OCI-LY7 (cell line): Measurements from ENCODE around the gene PCSK7. TPM values are rescaled to one million over a fixed set of nuclear protein-coding genes. Genes with fewer than 3 reads are reported as not detected.

Experiments
- BruUV-seq: library from RNA; stranded (reverse); fragments of 400-500 nt; replicated peaks from 2 replicates; lab custom pipeline; 2021; lab: Mats Ljungman, UMichigan
- CTCF ChIA-PET: fragments of 300-600 bp; sonication (Branson Sonifier 250); formaldehyde crosslinking; loops from one replicate; lab custom pipeline; 2022; ENCODE audit warnings: antibody characterized with exemption; ENCODE audit not compliant: unreplicated experiment; lab: Charles Lee
- POLR2A ChIA-PET: fragments of 300-600 bp; sonication (Branson Sonifier 250); formaldehyde crosslinking; loops from one replicate; lab custom pipeline; 2022; ENCODE audit warnings: antibody characterized with exemption; lab: Charles Lee
- DNase-seq: peaks from one replicate; pipeline ENCODE4 v3.0.0-alpha.2; 2015; ENCODE audit warnings: low spot score
- H2AFZ ChIP-seq: fragments of 200-600 bp; sonication (generic), shearing (Covaris generic); 2 replicates; pipeline ENCODE4 v1.6.1; 2014; ENCODE audit warnings: mild to moderate bottlenecking, antibody characterized with exemption, low read length, moderate library complexity
- H3K27ac ChIP-seq: fragments of 200-600 bp; sonication (generic); 2 replicates; pipeline ENCODE4 v1.5.1; 2014; ENCODE audit warnings: mixed run types, low read depth, mild to moderate bottlenecking, moderate library complexity, low read length, inconsistent platforms; ENCODE audit not compliant: poor library complexity, severe bottlenecking
- H3K36me3 ChIP-seq: fragments of 200-600 bp; sonication (generic); 2 replicates; pipeline ENCODE4 v1.6.1; 2014; ENCODE audit warnings: mild to moderate bottlenecking, antibody characterized with exemption, low read length, moderate library complexity, mixed read lengths; ENCODE audit not compliant: insufficient read depth
- H3K4me1 ChIP-seq: fragments of 200-600 bp; sonication (generic); 2 replicates; pipeline ENCODE4 v1.5.1; 2014; ENCODE audit warnings: mild to moderate bottlenecking, low read length; ENCODE audit not compliant: insufficient read depth, poor library complexity, severe bottlenecking
- H3K4me2 ChIP-seq: fragments of 200-600 bp; sonication (generic); 2 replicates; pipeline ENCODE4 v1.6.1; 2014; ENCODE audit warnings: mild to moderate bottlenecking, low read length
- H3K4me3 ChIP-seq: fragments of 200-600 bp; sonication (generic); 2 replicates; pipeline ENCODE4 v1.5.1; 2014; ENCODE audit warnings: mild to moderate bottlenecking, low read depth, low read length; ENCODE audit not compliant: poor library complexity, severe bottlenecking
- H3K79me2 ChIP-seq: fragments of 200-600 bp; sonication (generic); 2 replicates; pipeline ENCODE4 v1.6.1; 2016; ENCODE audit warnings: low read depth, mild to moderate bottlenecking, low read length, moderate library complexity, mixed read lengths; ENCODE audit not compliant: insufficient read depth
- H3K9me2 ChIP-seq: fragments of 200-600 bp; sonication (generic); 2 replicates; pipeline ENCODE4 v1.6.1; 2016; ENCODE audit warnings: mild to moderate bottlenecking, low read length, mixed read lengths; ENCODE audit not compliant: insufficient read depth
- H3K9me3 ChIP-seq: fragments of 200-600 bp; sonication (generic); 2 replicates; pipeline ENCODE4 v1.6.1; 2014; ENCODE audit warnings: mild to moderate bottlenecking, mixed run types, low read length, mixed read lengths
- H4K20me1 ChIP-seq: fragments of 200-600 bp; sonication (generic); 2 replicates; pipeline ENCODE4 v1.6.1; 2014; ENCODE audit warnings: mild to moderate bottlenecking, antibody characterized with exemption, low read length, moderate library complexity, mixed read lengths; ENCODE audit not compliant: insufficient read depth
- EZH2phosphoT487 ChIP-seq: fragments of 200-600 bp; sonication (generic); IDR thresholded peaks from 2 replicates; pipeline ENCODE4 v1.6.1; 2018; ENCODE audit warnings: low read depth, borderline replicate concordance, mild to moderate bottlenecking, mixed run types, antibody characterized with exemption, low read length, moderate library complexity, mixed read lengths
- intact Hi-C: fragments of 100-400 bp; cut with micrococcal nuclease; formaldehyde crosslinking; loops from one replicate; pipeline ENCODE4 v1.10.0; 2022; ENCODE audit not compliant: unreplicated experiment
- total RNA-seq, 2 experiments: library from RNA; depleted of rRNA in 1 of 2; stranded (reverse); fragments of >200 nt in 1 of 2; shearing (Covaris generic) in 1 of 2; gene quantifications; 2 replicates each; pipeline ENCODE4 v1.2.3, GENCODE V29; 2014 to 2022
- TF ChIP-seq, protein P1 (sequence below): fragments of 200-600 bp; sonication (generic); conservative IDR thresholded peaks from 2 replicates; pipeline ENCODE4 v1.5.1; 2014; ENCODE audit warnings: mild to moderate bottlenecking, antibody characterized with exemption, low read length, moderate library complexity, mixed read lengths

The PCSK7 gene
- total RNA-seq, 2 experiments from 2014 or later = 44.1 to 91.2 TPM

GRCh38 chr11:117191680-117192400 lies 40.0 kb downstream of the PCSK7 start:
- DNase-seq = no peak
- CTCF ChIA-PET = no interaction called here
- Histone ChIP-seq H3K27ac (no peak overlapping the region), H3K9me3 (no peaks in the 10 kb centered on the region), H2AFZ (no peak overlapping the region), H3K9me2 (no peaks in the 10 kb centered on the region), H3K4me1 (peaks cover 20% of the 10 kb centered on the region), H3K36me3 (peaks cover 35% of the 10 kb centered on the region; the same call in 1 of the 2 replicates), H3K79me2 (no peaks in the 10 kb centered on the region), H4K20me1 (no peaks in the 10 kb centered on the region), H3K4me2 (no peak overlapping the region), H3K4me3 (no peak overlapping the region)
- intact Hi-C loops = no loop called here
- POLR2A ChIA-PET = interaction anchor here (0.6 to 1.2 kb wide), 2 partner anchors 12 to 43 kb away, joined by 4 to 5 read pairs; no protein-coding TSS in a partner anchor
- TF ChIP-seq, protein P1, sequence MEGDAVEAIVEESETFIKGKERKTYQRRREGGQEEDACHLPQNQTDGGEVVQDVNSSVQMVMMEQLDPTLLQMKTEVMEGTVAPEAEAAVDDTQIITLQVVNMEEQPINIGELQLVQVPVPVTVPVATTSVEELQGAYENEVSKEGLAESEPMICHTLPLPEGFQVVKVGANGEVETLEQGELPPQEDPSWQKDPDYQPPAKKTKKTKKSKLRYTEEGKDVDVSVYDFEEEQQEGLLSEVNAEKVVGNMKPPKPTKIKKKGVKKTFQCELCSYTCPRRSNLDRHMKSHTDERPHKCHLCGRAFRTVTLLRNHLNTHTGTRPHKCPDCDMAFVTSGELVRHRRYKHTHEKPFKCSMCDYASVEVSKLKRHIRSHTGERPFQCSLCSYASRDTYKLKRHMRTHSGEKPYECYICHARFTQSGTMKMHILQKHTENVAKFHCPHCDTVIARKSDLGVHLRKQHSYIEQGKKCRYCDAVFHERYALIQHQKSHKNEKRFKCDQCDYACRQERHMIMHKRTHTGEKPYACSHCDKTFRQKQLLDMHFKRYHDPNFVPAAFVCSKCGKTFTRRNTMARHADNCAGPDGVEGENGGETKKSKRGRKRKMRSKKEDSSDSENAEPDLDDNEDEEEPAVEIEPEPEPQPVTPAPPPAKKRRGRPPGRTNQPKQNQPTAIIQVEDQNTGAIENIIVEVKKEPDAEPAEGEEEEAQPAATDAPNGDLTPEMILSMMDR = no peak
- TF ChIP-seq EZH2phosphoT487 = no peak
- no TSS peak for BruUV-seq

- H3K79me2 ChIP-seq = no peaks in the 10 kb centered on the region
- peak overlapping the region; percentile 7 for H3K4me3 ChIP-seq
- ChIA-PET POLR2A (no interaction called here), CTCF (no interaction called here)
- H3K9me2 ChIP-seq = no peaks in the 10 kb centered on the region
- no TSS peak for BruUV-seq
- peaks cover 35% of the 10 kb centered on the region; the same call in 1 of the 2 replicates for H3K36me3 ChIP-seq
- no peaks in the 10 kb centered on the region for H3K9me3 ChIP-seq
- TF ChIP-seq, protein P1 = no peak
- TF ChIP-seq EZH2phosphoT487 = no peak
- no peaks in the 10 kb centered on the region for H4K20me1 ChIP-seq
- H3K4me2 ChIP-seq = peak overlapping the region; percentile 56
- intact Hi-C loops = no loop called here
- H2AFZ ChIP-seq = peak overlapping the region; percentile 54; the same call in 1 of the 2 replicates
- peak overlapping the region; percentile 44 for H3K27ac ChIP-seq
- H3K4me1 ChIP-seq = peaks cover 37% of the 10 kb centered on the region
- peak; percentile 23 for DNase-seq
Measured at GRCh38 chr11:117189941-117190544, 41.8 kb downstream of the PCSK7 start.
